GM23338 (cell line): ENCODE results near the gene LRRC2. TPM values are rescaled to one million over a fixed set of nuclear protein-coding genes. Genes with fewer than 3 reads are reported as not detected.

Experiments used
- ATAC-seq: fragments of 200-7000 bp; cut with Tn5 transposase; 3 replicates; pipeline ENCODE4 v1.9.1; 2020
- DNase-seq: peaks from one replicate; pipeline ENCODE4 v3.0.0-alpha.2; 2015; ENCODE audit warnings: low spot score
- H2AFZ ChIP-seq: fragments of 200-600 bp; sonication (generic); 2 replicates; pipeline ENCODE4 v1.8.0; 2016; ENCODE audit warnings: antibody characterized with exemption, mild to moderate bottlenecking, moderate library complexity
- H3F3A ChIP-seq: fragments of 200-600 bp; sonication (generic); replicated peaks from 2 replicates; pipeline ENCODE4 v1.8.0; 2017; ENCODE audit warnings: antibody characterized with exemption, mixed run types, low read depth
- H3K27ac ChIP-seq: fragments of 200-600 bp; sonication (generic); 2 replicates; pipeline ENCODE4 v1.6.1; 2016; ENCODE audit warnings: low read depth
- H3K27me3 ChIP-seq: fragments of 200-600 bp; sonication (generic); 2 replicates; pipeline ENCODE4 v1.8.0; 2016; ENCODE audit warnings: mild to moderate bottlenecking, mixed run types, moderate library complexity; ENCODE audit not compliant: insufficient read depth
- H3K36me3 ChIP-seq: fragments of 200-600 bp; sonication (generic); 2 replicates; pipeline ENCODE4 v1.8.0; 2016; ENCODE audit warnings: mild to moderate bottlenecking; ENCODE audit not compliant: insufficient read depth
- H3K4me1 ChIP-seq: fragments of 200-600 bp; sonication (generic); 2 replicates; pipeline ENCODE4 v1.8.0; 2016; ENCODE audit warnings: mild to moderate bottlenecking, moderate library complexity; ENCODE audit not compliant: insufficient read depth
- H3K4me2 ChIP-seq: fragments of 200-600 bp; sonication (generic); 2 replicates; pipeline ENCODE4 v1.7.1; 2017; ENCODE audit warnings: mixed run types
- H3K4me3 ChIP-seq: fragments of 200-600 bp; sonication (generic); 2 replicates; pipeline ENCODE4 v1.6.1; 2016; ENCODE audit warnings: mixed run types
- H3K79me2 ChIP-seq: fragments of 200-600 bp; sonication (generic); replicated peaks from 2 replicates; pipeline ENCODE4 v1.8.0; 2017; ENCODE audit warnings: mild to moderate bottlenecking; ENCODE audit not compliant: insufficient read depth
- H3K9me2 ChIP-seq: fragments of 200-600 bp; sonication (generic); 2 replicates; pipeline ENCODE4 v1.8.0; 2017; ENCODE audit not compliant: insufficient read depth
- H4K20me1 ChIP-seq: fragments of 200-600 bp; sonication (generic); replicated peaks from 2 replicates; pipeline ENCODE4 v1.8.0; 2017; ENCODE audit warnings: mild to moderate bottlenecking; ENCODE audit not compliant: insufficient read depth
- H3K27ac Mint-ChIP-seq: 2 replicates; pipeline ENCODE4 v1.8.0; 2020; ENCODE audit warnings: inconsistent platforms, mild to moderate bottlenecking, moderate library complexity, mixed read lengths
- H3K27me3 Mint-ChIP-seq: 3 replicates; pipeline ENCODE4 v1.8.0; 2022; ENCODE audit warnings: low read depth, mild to moderate bottlenecking, moderate library complexity, mixed read lengths, inconsistent platforms; ENCODE audit not compliant: insufficient read depth, poor library complexity
- H3K36me3 Mint-ChIP-seq: 3 replicates; pipeline ENCODE4 v1.8.0; 2021; ENCODE audit warnings: low read depth, mild to moderate bottlenecking, inconsistent platforms, moderate library complexity, mixed read lengths
- H3K4me1 Mint-ChIP-seq: 3 replicates; pipeline ENCODE4 v1.8.0; 2020; ENCODE audit warnings: mild to moderate bottlenecking, inconsistent platforms, mixed read lengths
- H3K4me3 Mint-ChIP-seq: 3 replicates; pipeline ENCODE4 v1.8.0; 2021; ENCODE audit warnings: moderate library complexity, mild to moderate bottlenecking, inconsistent platforms, mixed read lengths
- H3K9me3 Mint-ChIP-seq: 3 replicates; pipeline ENCODE4 v1.8.0; 2020; ENCODE audit warnings: moderate library complexity, mild to moderate bottlenecking, inconsistent platforms, mixed read lengths
- CREB1 ChIP-seq: fragments of 250-450 bp; sonication (Bioruptor Pico); IDR thresholded peaks from 2 replicates; pipeline ENCODE4 v1.5.0; 2020; ENCODE audit warnings: low read depth, mild to moderate bottlenecking, moderate library complexity
- EZH2 ChIP-seq: fragments of 200-600 bp; sonication (generic); IDR thresholded peaks from one replicate; pipeline ENCODE4 v1.8.0; 2017; ENCODE audit warnings: antibody characterized with exemption, mild to moderate bottlenecking, low read depth; ENCODE audit not compliant: unreplicated experiment
- EZH2phosphoT487 ChIP-seq: fragments of 200-600 bp; sonication (generic); IDR thresholded peaks from one replicate; pipeline ENCODE4 v1.8.1; 2018; ENCODE audit warnings: antibody characterized with exemption; ENCODE audit not compliant: unreplicated experiment
- JUNB ChIP-seq: IDR thresholded peaks from one replicate; pipeline ENCODE4 v1.6.1; 2016; ENCODE audit warnings: antibody characterized with exemption; ENCODE audit not compliant: unreplicated experiment
- NANOG ChIP-seq: IDR thresholded peaks from 2 replicates; pipeline ENCODE4 v1.6.1; 2016; ENCODE audit warnings: antibody characterized with exemption, borderline replicate concordance
- POLR2AphosphoS5 ChIP-seq: IDR thresholded peaks from 2 replicates; pipeline ENCODE4 v1.6.1; 2016; ENCODE audit warnings: antibody characterized with exemption, low read depth
- STAT1 ChIP-seq: IDR thresholded peaks from one replicate; pipeline ENCODE4 v1.6.1; 2016; ENCODE audit warnings: antibody characterized with exemption; ENCODE audit not compliant: unreplicated experiment
- ZNF114 ChIP-seq: fragments of 250-450 bp; sonication (Bioruptor Pico); IDR thresholded peaks from 2 replicates; pipeline ENCODE4 v1.5.0; 2020; ENCODE audit warnings: mild to moderate bottlenecking, moderate library complexity
- ZNF331 ChIP-seq: fragments of 250-450 bp; sonication (Bioruptor Pico); IDR thresholded peaks from 2 replicates; pipeline ENCODE4 v1.5.0; 2020; ENCODE audit warnings: low read depth, mild to moderate bottlenecking, moderate library complexity
- polyA plus RNA-seq: library from polyadenylated mRNA; unstranded; fragments of >200 nt; fragmentation: Nextera tagmentation; extraction: Ambion mirVana; gene quantifications from 2 replicates; pipeline ENCODE4 v1.2.1, GENCODE V29; 2016
- total RNA-seq: library from RNA; depleted of rRNA; stranded (reverse); fragments of >200 nt; shearing (Covaris generic); gene quantifications from 2 replicates; pipeline ENCODE4 v1.2.3, GENCODE V29; 2014
- TF ChIP-seq, protein P1 (sequence below): IDR thresholded peaks from one replicate; pipeline ENCODE4 v1.6.1; 2018; ENCODE audit warnings: antibody characterized with exemption; ENCODE audit not compliant: unreplicated experiment
- TF ChIP-seq, protein P2 (sequence below): IDR thresholded peaks from 2 replicates; pipeline ENCODE4 v1.6.1; 2016; ENCODE audit warnings: antibody characterized with exemption
- TF ChIP-seq, protein P3 (sequence below), 2 experiments: fragments of 200-600 bp in 1 of 2; sonication (generic) in 1 of 2; conservative IDR thresholded peaks; 2 replicates each; pipeline versions ENCODE4 v1.5.1 to v1.6.1; 2016 to 2017; ENCODE audit warnings: antibody characterized with exemption in 2 of 2, low read depth in 2 of 2, mild to moderate bottlenecking in 2 of 2, moderate library complexity in 1 of 2
- TF ChIP-seq, protein P4 (sequence below): fragments of 250-450 bp; sonication (Bioruptor Pico); IDR thresholded peaks from 2 replicates; pipeline ENCODE4 v1.5.0; 2020; ENCODE audit warnings: mild to moderate bottlenecking, moderate library complexity

The LRRC2 gene
- total and polyA plus RNA-seq, 2 experiments from 2014 or later: 6.5 to 7.1 TPM

- Histone ChIP-seq H3K36me3 (0 out of 2 replicates have a peak, but pooled peaks cover 5% of the 10 kb centered on the region), H3K4me2 (no peak overlapping the region), H3K9me2 (0 out of 2 replicates have a peak, but pooled peaks cover 7% of the 10 kb centered on the region), H3F3A (no peaks in the 10 kb centered on the region), H3K4me3 (no peak overlapping the region), H2AFZ (no peak overlapping the region), H4K20me1 (no peaks in the 10 kb centered on the region), H3K27ac (no peak overlapping the region), H3K79me2 (no peaks in the 10 kb centered on the region), H3K27me3 (no peaks in the 10 kb centered on the region), H3K4me1 (peaks cover 9% of the 10 kb centered on the region)
- H3K27ac Mint-ChIP-seq: no peak overlapping the region
- ATAC-seq (no peak), DNase-seq (no peak)
- TF ChIP-seq ZNF331 (CRISPR knock-in tag) (no peak), CREB1 (CRISPR knock-in tag) (no peak), NANOG (no peak), JUNB (no peak), EZH2phosphoT487 (no peak), ZNF114 (CRISPR knock-in tag) (no peak), STAT1 (no peak), POLR2AphosphoS5 (no peak), EZH2 (no peak)
- TF ChIP-seq, protein P1, sequence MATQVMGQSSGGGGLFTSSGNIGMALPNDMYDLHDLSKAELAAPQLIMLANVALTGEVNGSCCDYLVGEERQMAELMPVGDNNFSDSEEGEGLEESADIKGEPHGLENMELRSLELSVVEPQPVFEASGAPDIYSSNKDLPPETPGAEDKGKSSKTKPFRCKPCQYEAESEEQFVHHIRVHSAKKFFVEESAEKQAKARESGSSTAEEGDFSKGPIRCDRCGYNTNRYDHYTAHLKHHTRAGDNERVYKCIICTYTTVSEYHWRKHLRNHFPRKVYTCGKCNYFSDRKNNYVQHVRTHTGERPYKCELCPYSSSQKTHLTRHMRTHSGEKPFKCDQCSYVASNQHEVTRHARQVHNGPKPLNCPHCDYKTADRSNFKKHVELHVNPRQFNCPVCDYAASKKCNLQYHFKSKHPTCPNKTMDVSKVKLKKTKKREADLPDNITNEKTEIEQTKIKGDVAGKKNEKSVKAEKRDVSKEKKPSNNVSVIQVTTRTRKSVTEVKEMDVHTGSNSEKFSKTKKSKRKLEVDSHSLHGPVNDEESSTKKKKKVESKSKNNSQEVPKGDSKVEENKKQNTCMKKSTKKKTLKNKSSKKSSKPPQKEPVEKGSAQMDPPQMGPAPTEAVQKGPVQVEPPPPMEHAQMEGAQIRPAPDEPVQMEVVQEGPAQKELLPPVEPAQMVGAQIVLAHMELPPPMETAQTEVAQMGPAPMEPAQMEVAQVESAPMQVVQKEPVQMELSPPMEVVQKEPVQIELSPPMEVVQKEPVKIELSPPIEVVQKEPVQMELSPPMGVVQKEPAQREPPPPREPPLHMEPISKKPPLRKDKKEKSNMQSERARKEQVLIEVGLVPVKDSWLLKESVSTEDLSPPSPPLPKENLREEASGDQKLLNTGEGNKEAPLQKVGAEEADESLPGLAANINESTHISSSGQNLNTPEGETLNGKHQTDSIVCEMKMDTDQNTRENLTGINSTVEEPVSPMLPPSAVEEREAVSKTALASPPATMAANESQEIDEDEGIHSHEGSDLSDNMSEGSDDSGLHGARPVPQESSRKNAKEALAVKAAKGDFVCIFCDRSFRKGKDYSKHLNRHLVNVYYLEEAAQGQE: no peak
- TF ChIP-seq, protein P2, sequence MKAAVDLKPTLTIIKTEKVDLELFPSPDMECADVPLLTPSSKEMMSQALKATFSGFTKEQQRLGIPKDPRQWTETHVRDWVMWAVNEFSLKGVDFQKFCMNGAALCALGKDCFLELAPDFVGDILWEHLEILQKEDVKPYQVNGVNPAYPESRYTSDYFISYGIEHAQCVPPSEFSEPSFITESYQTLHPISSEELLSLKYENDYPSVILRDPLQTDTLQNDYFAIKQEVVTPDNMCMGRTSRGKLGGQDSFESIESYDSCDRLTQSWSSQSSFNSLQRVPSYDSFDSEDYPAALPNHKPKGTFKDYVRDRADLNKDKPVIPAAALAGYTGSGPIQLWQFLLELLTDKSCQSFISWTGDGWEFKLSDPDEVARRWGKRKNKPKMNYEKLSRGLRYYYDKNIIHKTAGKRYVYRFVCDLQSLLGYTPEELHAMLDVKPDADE: no peak
- TF ChIP-seq, protein P3, sequence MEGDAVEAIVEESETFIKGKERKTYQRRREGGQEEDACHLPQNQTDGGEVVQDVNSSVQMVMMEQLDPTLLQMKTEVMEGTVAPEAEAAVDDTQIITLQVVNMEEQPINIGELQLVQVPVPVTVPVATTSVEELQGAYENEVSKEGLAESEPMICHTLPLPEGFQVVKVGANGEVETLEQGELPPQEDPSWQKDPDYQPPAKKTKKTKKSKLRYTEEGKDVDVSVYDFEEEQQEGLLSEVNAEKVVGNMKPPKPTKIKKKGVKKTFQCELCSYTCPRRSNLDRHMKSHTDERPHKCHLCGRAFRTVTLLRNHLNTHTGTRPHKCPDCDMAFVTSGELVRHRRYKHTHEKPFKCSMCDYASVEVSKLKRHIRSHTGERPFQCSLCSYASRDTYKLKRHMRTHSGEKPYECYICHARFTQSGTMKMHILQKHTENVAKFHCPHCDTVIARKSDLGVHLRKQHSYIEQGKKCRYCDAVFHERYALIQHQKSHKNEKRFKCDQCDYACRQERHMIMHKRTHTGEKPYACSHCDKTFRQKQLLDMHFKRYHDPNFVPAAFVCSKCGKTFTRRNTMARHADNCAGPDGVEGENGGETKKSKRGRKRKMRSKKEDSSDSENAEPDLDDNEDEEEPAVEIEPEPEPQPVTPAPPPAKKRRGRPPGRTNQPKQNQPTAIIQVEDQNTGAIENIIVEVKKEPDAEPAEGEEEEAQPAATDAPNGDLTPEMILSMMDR (conservative IDR thresholded peaks at IDR 0.05; ENCODE audit: low read depth in 2 of 2): no peak
- TF ChIP-seq, protein P4, sequence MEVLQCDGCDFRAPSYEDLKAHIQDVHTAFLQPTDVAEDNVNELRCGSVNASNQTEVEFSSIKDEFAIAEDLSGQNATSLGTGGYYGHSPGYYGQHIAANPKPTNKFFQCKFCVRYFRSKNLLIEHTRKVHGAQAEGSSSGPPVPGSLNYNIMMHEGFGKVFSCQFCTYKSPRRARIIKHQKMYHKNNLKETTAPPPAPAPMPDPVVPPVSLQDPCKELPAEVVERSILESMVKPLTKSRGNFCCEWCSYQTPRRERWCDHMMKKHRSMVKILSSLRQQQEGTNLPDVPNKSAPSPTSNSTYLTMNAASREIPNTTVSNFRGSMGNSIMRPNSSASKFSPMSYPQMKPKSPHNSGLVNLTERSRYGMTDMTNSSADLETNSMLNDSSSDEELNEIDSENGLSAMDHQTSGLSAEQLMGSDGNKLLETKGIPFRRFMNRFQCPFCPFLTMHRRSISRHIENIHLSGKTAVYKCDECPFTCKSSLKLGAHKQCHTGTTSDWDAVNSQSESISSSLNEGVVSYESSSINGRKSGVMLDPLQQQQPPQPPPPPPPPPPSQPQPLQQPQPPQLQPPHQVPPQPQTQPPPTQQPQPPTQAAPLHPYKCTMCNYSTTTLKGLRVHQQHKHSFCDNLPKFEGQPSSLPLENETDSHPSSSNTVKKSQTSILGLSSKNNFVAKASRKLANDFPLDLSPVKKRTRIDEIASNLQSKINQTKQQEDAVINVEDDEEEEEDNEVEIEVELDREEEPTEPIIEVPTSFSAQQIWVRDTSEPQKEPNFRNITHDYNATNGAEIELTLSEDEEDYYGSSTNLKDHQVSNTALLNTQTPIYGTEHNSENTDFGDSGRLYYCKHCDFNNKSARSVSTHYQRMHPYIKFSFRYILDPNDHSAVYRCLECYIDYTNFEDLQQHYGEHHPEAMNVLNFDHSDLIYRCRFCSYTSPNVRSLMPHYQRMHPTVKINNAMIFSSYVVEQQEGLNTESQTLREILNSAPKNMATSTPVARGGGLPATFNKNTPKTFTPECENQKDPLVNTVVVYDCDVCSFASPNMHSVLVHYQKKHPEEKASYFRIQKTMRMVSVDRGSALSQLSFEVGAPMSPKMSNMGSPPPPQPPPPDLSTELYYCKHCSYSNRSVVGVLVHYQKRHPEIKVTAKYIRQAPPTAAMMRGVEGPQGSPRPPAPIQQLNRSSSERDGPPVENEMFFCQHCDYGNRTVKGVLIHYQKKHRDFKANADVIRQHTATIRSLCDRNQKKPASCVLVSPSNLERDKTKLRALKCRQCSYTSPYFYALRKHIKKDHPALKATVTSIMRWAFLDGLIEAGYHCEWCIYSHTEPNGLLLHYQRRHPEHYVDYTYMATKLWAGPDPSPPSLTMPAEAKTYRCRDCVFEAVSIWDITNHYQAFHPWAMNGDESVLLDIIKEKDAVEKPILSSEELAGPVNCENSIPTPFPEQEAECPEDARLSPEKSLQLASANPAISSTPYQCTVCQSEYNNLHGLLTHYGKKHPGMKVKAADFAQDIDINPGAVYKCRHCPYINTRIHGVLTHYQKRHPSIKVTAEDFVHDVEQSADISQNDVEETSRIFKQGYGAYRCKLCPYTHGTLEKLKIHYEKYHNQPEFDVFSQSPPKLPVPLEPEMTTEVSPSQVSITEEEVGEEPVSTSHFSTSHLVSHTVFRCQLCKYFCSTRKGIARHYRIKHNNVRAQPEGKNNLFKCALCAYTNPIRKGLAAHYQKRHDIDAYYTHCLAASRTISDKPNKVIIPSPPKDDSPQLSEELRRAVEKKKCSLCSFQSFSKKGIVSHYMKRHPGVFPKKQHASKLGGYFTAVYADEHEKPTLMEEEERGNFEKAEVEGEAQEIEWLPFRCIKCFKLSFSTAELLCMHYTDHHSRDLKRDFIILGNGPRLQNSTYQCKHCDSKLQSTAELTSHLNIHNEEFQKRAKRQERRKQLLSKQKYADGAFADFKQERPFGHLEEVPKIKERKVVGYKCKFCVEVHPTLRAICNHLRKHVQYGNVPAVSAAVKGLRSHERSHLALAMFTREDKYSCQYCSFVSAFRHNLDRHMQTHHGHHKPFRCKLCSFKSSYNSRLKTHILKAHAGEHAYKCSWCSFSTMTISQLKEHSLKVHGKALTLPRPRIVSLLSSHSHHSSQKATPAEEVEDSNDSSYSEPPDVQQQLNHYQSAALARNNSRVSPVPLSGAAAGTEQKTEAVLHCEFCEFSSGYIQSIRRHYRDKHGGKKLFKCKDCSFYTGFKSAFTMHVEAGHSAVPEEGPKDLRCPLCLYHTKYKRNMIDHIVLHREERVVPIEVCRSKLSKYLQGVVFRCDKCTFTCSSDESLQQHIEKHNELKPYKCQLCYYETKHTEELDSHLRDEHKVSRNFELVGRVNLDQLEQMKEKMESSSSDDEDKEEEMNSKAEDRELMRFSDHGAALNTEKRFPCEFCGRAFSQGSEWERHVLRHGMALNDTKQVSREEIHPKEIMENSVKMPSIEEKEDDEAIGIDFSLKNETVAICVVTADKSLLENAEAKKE (CRISPR knock-in tag): no peak
- H3K27me3 Mint-ChIP-seq: peaks cover 6% of the 10 kb centered on the region
- no peaks in the 10 kb centered on the region for H3K9me3 Mint-ChIP-seq
- H3K4me3 Mint-ChIP-seq: no peak overlapping the region
- H3K36me3 Mint-ChIP-seq: peaks cover 7% of the 10 kb centered on the region; the same call in 2 of the 3 replicates
- peaks cover 19% of the 10 kb centered on the region; the same call in 2 of the 3 replicates for H3K4me1 Mint-ChIP-seq
Measured at GRCh38 chr3:46538803-46539442, 27.2 kb downstream of the LRRC2 start.
